ENCODE measurements around the gene ATP8B3.

Gene ATP8B3

GRCh38 chr19:1827566-1828278 lies 15.6 kb upstream of the ATP8B3 start:
- no peak overlapping the region for H3K27ac ChIP-seq
- no peaks in the 10 kb centered on the region for H3K27me3 ChIP-seq (replicated peaks)
- no peak for DNase-seq
- H3K4me3 ChIP-seq (ENCODE audit: low read depth, low read length), result no peak overlapping the region
- TF ChIP-seq CTCF (IDR thresholded peaks at IDR 0.05; ENCODE audit: low read depth, low read length, missing control alignments), result no peak
- in situ Hi-C loops (cut with HindIII; ENCODE audit: low pct_ligation_motif_present, low sequenced_read_pairs), result no loop called here
- peaks cover 30% of the 10 kb centered on the region for H3K36me3 ChIP-seq (replicated peaks)

GRCh38 chr19:1826557-1827521 lies 14.8 kb upstream of the ATP8B3 start:
- H3K36me3 ChIP-seq (replicated peaks), result peaks cover 39% of the 10 kb centered on the region
- H3K27ac ChIP-seq, result no peak overlapping the region
- no peak for DNase-seq
- H3K27me3 ChIP-seq (replicated peaks), result no peaks in the 10 kb centered on the region
- H3K4me3 ChIP-seq (ENCODE audit: low read depth, low read length), result no peak overlapping the region
- no peak for TF ChIP-seq CTCF (IDR thresholded peaks at IDR 0.05; ENCODE audit: low read depth, low read length, missing control alignments)
- in situ Hi-C loops (cut with HindIII; ENCODE audit: low pct_ligation_motif_present, low sequenced_read_pairs), result no loop called here

GRCh38 chr19:1825909-1826556 lies 14.0 kb upstream of the ATP8B3 start:
- in situ Hi-C loops (cut with HindIII; ENCODE audit: low pct_ligation_motif_present, low sequenced_read_pairs), result no loop called here
- peak; percentile 94 for TF ChIP-seq CTCF (IDR thresholded peaks at IDR 0.05; ENCODE audit: low read depth, low read length, missing control alignments)
- Histone ChIP-seq H3K36me3 (replicated peaks) (peaks cover 45% of the 10 kb centered on the region), H3K27ac (no peak overlapping the region), H3K4me3 (ENCODE audit: low read depth, low read length) (no peak overlapping the region), H3K27me3 (replicated peaks) (no peaks in the 10 kb centered on the region)
- DNase-seq, result peak; percentile 44

GRCh38 chr19:1824252-1824622 lies 12.2 kb upstream of the ATP8B3 start:
- H3K36me3 ChIP-seq (replicated peaks), result peaks cover 56% of the 10 kb centered on the region

More at GRCh38 chr19:1824252-1824622, 12.2 kb upstream of the ATP8B3 start:
- Histone ChIP-seq H3K27me3 (replicated peaks) (no peaks in the 10 kb centered on the region), H3K4me3 (ENCODE audit: low read depth, low read length) (no peak overlapping the region), H3K27ac (no peak overlapping the region)
- TF ChIP-seq CTCF (IDR thresholded peaks at IDR 0.05; ENCODE audit: low read depth, low read length, missing control alignments), result no peak
- in situ Hi-C loops (cut with HindIII; ENCODE audit: low pct_ligation_motif_present, low sequenced_read_pairs), result no loop called here
- no peak for DNase-seq

Data from brain microvascular endothelial cell (primary cell).